ENCODE results near the gene DCLK1.
"Not testable (repeated sequence)": the region's sequence is repeated elsewhere in the genome, so short reads cannot be mapped to it uniquely, and the experiment has no call there.

The DCLK1 gene

DNA sequence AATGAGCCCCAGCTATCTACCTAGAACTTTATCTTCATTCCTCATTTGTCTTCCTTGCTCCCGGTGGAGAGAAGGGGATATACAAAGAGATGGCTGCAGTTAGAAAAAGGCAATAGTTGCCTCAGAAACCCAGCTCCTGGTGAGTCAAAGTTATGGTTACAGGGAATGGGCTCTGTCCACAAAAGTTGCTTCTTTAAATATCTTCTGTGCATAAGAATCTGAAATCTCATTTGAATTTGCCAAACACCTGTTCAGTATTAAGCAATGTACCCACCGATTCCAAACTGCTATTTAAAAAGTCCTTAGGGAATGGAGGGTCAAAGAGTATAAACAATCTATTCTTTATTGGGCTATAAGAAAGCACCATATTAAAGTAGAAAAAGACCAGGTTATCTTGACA, 48.4 kb downstream of the DCLK1 start:
- no peak for DNase-seq

GRCh38 chr13:36082396-36082795, 48.8 kb downstream of the DCLK1 start:
- no peak for DNase-seq

DNA sequence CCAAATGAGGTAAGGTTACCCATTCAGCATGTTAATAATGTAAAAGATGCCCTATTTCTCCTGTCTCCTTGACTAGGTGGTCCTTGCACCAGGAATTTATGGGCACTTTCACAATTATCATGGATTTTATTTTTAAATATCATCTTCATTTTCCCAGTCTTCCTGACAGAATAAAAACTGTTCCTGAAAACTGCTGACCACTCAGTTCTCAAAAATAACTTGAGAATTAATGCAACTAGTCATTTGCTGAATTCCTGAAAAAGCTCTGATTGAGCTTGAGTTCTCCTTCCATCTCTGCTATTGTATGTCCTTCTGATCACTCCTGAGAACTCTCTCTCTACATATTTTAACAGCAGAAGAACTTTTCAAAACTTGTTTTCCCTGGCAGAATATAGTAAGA, 55.0 kb downstream of the DCLK1 start:
- no peak for DNase-seq

DNA sequence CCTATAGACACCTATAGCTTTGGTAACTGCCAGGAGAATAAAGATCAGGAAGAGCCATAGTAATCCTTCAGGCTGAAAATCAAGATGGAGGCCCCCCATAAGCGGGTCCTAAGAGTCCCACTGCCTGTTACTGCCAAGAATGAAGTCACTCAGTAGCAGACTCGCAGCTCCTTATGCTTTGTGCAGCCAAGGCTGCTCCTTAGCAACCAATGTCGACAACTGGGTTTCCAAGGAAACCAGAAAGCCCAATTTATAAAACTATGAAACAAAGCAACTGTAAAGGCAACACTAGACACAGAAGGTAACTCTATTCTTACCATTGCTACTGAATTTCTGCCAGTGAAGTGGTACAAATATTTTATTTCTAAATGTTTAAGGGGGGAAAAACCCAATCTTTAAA, 56.5 kb downstream of the DCLK1 start:
- no peak for DNase-seq

GRCh38 chr13:36072152-36072935, 58.8 kb downstream of the DCLK1 start:
- no peak for DNase-seq

GRCh38 chr13:36070504-36071192, 60.5 kb downstream of the DCLK1 start:
- DNase-seq, result not testable (repeated sequence)

DNA sequence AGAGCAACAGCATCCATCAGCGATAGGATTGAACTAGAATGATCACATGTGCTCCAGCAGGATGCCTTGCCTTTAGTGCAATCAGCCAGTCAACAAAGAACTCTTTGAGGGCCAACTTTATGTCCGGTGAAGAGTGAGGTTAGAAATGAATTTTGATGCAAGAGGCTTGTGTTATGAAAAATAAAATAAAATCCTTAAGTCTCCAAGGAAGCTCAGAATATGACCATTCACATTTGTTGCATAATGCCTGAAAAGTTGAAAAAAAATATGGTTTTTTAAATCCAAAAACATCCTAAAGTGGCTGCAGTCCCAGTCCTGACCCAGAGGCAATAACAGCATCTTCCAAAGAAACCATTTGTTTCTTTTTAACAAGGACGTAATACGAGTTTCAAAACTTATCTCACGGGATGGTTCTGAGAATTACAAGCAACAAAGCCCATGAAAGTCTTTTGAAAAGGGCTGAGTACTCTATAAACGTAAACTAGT, 61.3 kb downstream of the DCLK1 start:
- no peak for DNase-seq

DNA sequence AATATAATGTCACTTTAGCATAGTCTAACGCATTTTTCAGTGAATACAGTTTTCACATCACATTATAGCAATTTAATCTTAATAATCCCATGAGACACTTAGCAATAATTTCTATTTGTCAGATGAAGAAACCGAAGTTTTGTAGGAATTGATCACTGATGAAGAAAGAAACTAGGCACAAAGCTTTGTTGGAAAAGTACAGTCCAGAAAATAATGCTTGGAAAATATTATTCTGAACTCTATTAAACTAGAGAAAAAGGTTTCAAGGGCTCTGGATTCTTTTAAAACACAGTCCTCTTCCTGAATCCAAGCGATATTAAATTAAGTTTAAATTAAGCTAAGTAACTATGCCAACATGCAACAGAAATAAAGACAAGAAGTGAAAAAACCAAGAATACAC, 62.2 kb downstream of the DCLK1 start:
- no peak for DNase-seq

DNA sequence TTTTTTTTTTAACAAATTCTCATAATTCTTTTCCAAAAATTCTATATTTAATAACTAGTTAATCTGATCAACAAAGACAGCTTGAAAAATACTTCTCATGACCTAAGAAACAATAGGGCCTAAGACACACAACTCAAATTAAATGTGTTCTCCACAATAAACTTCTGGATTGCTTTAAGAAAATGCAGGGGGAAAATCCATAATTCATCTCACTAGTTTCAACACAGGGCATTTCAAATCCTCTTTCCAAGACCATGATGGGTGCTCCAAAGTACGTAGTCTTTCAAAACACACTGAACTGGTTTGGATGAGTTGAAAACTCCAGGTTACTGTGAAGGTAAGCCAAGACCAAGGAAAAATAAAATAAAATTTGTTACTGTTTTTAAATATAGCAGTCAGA, 62.6 kb downstream of the DCLK1 start:
- DNase-seq, result no peak

GRCh38 chr13:36067746-36068381, 63.3 kb downstream of the DCLK1 start:
- no peak for DNase-seq

GRCh38 chr13:36062249-36062648, 68.9 kb downstream of the DCLK1 start:
- DNase-seq, result no peak

DNA sequence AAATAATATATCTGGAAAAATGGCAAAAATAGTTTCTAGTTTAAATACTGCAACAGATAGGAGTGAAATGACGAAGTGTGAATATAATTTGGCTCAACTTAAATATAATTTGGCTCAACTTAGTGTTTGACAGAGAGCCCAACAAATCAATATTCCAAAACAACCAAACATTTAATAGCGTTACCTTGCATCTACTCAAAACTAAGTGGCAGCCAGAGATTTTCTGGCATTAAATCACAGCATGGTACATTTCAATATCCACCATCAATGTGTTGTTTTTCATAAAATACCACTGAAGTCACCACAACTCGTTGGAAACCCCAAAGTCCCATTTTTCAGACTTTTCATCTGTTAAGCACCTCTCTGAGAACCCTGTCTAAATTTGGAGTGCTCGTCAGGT, 69.6 kb downstream of the DCLK1 start:
- no peak for DNase-seq

- no peak for DNase-seq
Measured at GRCh38 chr13:36061054-36061453, 70.1 kb downstream of the DCLK1 start.

DNA sequence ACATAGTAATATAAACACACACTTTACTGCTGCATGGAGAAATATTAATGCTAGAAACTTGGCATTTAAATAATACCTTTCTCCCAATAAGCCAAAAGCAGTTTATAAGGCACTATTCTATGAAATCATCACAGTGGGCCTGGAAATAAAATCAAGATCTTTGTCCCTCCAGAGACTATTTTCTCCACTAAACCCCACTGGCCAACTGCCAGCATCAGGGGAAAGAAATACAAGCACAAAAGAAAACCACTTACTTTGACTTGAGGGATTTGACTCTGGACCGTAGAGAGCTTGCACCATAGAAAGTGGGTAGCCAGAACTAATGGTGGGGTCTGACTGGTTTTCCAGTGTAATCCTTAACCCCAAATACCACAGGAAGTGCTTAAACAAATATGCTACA, 71.9 kb downstream of the DCLK1 start:
- DNase-seq, result no peak

GRCh38 chr13:36058116-36058515, 73.1 kb downstream of the DCLK1 start:
- DNase-seq, result no peak

DNA sequence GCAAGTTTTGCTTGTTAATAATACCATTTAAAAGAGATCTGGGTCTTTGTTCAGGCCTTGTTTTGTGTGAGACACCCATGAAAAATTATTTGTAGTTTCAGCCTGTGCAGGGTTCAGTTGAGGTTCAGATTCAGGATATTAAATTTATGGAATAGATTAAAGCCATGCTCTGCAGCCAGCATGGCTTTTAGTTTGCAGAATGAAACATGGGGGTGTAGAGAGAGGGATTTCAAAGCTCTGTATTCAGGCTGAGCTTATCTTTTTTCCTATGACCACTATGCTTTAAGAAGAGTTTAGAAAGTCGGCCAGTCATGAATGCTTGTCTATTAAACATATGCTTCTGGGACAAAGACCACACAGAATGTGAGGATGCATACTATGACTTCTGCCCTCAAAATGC, 73.6 kb downstream of the DCLK1 start:
- DNase-seq, result no peak

DNA sequence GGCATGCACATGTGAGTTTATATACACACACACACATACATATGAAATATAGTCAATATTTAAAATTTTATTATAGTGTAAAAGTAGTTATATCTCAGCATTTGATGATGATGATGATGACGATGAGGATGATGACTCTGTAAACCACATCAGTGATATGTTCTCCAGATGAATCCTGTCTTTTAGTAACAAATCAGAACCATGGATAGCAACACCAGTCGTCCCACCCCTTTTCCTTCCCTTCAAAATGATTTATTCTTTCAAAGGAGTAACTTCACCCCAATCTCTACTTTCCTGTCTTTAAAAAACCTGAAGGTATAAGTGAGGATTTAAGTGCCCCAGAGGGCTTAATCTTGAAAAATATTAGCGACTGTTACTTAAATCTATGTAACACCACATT, 74.1 kb downstream of the DCLK1 start:
- no peak for DNase-seq

DNA sequence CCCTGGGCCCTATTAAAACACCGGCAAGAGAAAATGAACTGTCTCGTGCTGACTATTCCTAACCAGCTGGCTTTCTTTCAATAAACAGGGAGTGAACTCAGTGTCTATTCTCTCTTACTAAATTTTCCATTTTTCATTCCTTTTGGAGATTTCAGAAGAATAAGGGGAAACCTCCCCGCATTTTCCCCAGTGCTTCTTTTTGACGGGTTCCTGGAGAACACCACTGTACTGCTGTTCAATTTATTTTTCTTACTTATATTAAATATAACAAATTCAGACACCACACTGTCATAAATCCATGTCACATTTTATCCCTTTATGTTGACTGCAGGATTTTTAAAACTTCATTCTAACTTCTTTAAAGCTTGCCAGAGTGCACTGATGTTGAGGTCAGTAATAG, 75.8 kb downstream of the DCLK1 start:
- no peak for DNase-seq

GRCh38 chr13:36054041-36054440, 77.1 kb downstream of the DCLK1 start:
- no peak for DNase-seq

GRCh38 chr13:36051082-36051481, 80.1 kb downstream of the DCLK1 start:
- no peak for DNase-seq

DNA sequence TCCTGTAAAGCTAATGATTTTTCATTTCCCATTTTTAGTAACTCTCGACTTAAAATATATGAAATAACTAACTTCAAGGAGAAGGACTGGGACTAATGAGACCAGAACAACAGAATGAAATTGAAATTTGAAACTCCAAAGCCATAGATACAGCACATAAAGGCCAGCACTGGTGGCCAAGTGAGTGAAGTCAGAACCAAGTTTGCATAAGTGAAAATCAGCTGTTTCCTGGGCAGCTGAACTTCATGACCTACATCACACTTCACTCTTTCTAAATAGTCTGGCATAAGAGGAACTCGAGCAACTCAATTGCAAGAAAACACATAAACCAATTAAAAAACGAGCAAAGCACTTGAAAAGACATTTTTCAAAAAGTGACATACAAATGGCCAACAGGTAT, 84.5 kb downstream of the DCLK1 start:
- DNase-seq, result no peak

GRCh38 chr13:36038785-36039555, 92.2 kb downstream of the DCLK1 start:
- no peak for DNase-seq

- no peak for DNase-seq
Measured at GRCh38 chr13:36033035-36033434, 98.1 kb downstream of the DCLK1 start.
